Activated CD4-positive, alpha-beta T cell treated with anti-CD3 and anti-CD28 coated beads, Interleukin-2, amount 50 U/mL, for 4 hours (primary cell): ENCODE results near the gene SERTAD1.
"Not testable (repeated sequence)": the region's sequence is repeated elsewhere in the genome, so short reads cannot be mapped to it uniquely, and the experiment has no call there.

Experiments
- DNase-seq, 2 experiments: peaks; one replicate each; pipeline ENCODE4 v3.0.0-alpha.2; 2020

Gene SERTAD1

DNA sequence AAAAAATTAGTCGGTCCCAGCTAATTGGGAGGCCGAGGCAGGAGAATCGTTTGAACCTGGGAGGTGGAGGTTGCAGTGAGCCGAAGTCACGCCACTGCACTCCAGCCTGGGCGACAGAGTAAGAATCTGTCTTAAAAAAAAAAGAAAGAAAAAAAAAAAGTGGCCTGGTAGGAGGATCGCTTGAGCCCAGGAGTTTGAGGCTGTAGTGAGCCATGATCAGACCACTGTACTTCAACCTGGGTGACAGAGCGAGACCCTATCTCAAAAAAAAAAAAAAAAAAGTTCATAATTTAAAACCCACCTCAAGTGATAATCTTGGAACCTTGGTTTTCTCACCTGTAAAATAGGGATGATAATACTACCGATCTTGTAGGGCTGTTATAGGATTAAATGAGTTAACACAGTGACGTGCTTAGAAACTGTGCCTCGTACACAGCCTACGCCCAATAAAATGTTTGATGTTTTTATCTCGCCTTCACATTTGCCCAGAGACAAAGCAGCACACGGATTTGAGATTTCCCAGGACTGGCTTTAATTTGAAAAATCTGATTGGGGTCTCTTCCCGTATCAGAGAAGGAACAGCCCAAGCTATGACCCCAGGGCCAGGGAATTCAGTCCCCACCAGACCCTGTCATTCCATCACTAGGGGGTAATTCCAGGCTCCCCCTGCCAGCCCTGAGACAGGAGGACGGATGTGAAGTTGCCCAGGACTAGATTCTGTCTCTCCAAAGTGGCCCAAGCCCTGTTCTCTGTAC is 3.6 kb downstream of the SERTAD1 start:
- DNase-seq: no peak

DNA sequence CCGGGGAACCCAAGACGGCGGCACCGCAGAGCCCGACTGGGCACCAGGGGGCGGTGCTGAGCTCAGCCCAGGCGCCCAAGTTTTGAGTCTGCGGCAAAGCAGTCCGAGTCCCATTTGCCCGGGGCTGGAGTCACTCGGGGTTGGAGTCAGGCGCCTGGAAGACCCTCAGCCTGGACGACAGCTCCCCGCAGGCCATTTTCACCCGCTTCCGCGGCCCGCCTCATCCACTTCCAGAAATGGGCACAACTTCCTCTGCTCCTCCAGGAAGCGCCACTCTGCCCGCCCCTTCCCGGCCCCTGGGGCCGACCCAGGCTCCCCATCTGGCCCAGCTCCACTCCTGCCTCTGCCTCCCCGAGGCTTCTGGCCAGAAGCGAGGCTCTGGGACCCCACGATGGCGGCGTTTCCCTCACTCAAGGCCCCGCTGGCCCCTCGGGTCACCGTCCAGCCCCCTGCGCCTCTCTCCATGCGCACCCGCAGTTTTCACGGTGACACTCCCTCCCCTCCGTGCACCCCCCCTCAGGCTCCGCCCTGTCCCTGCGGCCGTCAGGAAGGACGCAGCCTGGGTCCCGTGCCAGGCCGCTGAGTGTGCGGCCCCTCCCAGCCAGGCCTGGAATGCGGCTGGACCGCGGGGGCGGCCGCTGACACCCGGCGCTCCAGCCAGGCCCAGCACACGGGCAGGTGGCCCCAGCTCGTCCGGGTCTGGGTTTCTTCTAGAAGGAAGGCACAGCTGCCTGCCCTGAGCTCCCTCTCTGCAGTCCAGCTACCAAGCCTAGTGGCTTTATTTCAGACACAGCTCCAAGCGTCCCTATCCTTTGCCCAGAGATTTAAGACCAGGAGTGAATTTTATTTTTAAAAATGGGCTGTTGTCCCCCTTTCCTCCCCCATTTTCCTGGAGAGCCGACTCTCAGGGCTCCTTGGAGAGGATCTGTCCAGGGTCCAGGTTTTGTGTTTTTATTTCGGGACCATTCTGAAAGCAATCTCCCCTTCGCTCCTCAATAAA is 4.7 kb downstream of the SERTAD1 start:
- DNase-seq: peak; percentile 57 to 59

DNA sequence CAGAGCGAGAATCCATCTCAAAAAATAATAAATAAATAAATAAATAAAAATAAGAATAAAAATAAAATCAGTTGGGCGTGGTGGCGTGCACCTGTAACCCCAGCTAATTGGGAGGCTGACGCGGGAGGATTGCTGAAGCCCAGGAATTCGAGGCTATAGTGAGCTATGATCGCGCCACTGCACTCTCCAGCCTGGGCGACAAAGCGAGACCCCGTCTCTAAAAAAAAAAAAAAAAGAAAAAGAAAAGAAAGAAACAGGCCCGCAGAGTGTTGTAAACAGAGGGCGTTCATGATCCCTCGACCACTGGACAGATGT is 5.4 kb downstream of the SERTAD1 start:
- DNase-seq: no peak

DNA sequence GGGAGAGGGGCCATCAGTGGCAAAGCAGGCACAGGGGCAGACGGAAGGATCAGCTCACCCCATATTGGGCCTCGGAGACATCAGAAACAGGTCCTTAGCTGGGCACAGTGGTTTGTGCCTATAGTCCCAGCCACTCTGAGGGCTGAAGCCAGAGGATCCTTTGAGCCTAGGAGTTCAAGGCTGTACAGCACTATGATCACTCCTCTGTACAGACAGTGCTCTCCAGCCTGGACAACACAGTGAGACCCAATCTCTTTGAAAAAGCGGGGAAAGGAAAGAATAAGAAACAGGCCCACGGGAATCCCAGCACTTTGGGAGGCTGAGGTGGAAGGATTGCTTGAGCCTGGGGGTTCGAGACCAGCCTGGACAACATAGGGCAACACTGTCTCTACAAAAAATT is 6.0 kb downstream of the SERTAD1 start:
- no peak for DNase-seq

DNA sequence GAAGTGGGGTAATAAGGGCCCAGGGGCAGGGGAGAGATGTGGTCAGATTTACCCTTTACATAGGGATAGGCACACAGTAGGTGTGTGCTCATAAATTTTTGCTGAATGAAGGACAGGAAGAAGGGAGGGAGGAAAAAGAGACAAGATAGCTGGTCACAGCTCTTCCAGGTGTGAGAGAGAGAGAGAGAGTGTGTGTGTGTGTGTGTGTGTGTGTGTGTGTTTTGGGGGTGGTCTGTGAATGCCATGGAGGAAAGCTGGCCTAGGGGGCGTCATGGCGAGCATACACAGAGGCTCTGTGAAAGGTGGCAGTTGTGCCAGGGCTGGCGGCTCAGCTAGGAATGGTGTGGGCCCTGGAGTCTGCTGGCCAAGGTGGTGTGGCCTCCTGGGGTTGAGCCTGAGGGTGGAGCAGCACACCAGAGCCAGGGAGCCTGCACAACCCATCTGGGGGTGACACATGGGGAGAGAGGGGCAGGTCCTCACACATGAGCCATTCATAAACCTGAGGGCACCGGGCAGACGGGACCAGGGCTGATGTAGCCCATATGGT is 6.7 kb downstream of the SERTAD1 start:
- no peak for DNase-seq

DNA sequence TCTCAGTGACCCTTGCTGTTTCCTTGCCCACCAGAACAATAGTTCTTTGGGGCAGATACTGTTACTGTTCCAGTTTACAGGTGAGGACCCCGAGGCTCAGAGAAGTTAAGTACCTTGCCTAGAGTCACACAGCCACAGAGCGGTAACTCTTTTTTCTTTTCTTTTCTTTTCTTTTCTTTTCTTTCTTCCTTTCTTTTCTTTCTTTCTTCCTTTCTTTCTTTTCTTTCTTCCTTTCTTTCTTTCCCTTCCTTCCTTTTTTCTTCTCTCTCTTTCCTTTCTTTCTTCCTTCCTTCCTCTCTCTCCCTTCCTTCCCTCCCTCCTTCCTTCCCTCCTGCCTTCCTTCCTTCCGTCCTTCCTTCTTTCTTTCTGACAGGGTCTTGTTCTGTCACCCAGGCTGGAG is 7.8 kb downstream of the SERTAD1 start:
- no peak for DNase-seq

DNA sequence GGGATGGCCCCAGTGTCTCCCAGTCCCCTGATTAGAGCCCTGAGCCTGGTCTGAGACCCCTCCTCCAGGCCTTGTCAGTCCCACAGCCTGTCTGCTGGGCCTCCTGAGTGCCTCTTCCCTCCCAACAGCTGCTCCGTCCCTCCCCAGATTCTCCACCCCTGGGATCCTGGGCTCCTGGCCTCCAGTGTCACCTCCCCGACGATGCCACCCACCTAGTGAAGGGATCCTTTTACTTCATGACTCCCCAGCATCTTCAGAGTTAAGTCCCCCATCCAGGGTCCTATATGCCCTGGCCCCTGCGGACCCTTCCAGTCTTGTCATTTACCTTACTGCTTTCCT is 8.2 kb downstream of the SERTAD1 start:
- DNase-seq: no peak

DNA sequence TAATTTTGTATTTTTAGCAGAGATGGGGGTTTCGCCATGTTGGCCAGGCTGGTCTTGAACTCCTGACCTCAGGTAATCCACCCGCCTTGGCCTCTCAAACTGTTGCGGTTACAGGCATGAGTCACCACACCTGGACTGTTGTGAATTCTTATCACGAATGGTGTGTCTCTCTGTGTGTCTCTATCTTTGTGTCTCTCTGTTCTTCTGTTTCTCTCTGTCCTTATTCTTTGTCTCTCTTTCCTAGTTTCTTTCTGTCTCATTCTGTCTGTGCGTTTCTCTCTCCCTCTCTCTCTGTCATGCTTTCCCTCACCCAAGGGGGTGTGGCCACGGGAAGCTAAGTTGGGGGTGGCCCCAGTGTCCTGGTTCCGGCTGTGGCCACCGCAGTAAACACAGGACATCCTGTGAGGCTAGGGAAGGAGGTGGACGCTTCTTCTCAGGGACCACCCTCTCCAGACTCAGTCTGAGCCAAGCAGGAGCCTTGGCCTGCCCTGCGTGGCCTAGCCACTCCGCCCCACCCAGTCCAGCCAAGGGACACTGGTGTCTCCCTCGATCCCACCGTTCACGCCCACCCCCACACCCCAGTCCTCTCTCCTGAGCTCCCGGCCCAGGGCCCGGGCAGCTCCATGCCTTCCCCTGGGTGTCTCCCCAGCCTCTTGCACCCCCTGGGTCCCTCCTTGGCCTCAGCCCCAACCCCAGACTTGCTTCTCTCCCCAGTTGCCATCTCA is 8.7 kb downstream of the SERTAD1 start:
- no peak for DNase-seq

DNA sequence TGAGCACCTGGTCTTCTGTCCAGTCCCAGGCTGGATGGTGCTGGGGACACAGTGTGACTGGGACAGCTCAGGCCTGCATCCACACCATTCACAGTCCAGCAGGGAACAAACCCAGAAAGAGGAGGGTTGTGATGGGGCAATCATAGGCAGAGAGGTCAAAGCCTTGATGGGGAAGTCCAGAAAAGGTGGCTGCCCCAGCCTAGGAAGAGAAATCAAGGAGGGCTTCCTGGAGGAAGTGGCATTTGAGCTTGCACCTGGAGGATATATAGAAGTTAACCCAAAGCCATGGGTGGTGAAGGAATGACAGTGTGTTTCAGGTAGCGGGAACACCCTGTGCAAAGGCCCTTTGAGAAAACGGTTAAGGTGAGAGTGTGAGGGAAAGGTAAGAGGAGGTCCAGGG is 10.0 kb downstream of the SERTAD1 start:
- DNase-seq: no peak

DNA sequence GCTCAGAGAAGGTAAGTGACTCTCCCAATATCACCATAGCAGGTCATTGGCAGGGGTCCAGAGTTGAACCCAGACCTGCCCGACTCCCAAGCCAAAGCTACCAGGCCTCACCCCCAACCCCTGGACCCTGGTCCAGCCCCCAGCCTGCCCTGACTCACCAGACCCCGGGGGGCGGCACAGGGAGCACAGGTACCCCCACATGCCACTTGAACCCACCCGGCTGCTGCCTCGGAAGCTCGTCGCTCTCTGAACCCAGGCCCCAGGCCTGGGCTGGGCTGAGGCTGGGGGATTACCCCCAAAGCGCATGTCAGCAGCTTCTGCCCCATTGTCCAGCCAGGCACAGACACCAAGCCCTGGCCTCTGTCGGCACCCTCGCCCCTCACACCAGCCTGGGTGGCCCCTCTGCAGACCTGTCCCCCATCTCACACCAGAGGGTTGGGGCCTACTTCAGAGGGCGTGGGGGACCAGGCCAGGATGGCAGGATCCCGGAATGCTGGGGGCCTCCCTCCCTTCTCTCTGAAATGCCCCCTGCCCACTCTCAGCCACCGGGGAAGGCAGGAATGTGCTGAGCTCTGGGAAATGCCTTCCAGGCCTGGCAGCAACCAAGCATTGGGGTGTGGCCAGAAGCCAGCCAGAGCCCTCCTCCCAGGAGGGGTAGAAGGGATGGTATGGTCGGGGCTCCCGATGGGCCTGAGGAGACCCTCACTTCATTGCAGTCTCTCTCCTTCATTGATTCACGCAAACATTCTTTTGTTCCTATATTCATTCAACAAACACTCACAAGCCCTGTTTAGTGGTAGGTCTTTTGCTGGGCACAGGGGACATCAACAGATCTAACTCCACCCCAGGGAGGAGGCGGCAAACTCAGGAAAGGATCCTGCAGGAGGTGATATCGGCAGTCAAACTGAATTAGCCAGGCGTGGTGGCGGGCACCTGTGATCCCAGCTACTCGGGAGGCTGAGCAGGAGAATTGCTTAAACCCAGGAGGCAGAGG is 11.0 kb downstream of the SERTAD1 start:
- DNase-seq: no peak

DNA sequence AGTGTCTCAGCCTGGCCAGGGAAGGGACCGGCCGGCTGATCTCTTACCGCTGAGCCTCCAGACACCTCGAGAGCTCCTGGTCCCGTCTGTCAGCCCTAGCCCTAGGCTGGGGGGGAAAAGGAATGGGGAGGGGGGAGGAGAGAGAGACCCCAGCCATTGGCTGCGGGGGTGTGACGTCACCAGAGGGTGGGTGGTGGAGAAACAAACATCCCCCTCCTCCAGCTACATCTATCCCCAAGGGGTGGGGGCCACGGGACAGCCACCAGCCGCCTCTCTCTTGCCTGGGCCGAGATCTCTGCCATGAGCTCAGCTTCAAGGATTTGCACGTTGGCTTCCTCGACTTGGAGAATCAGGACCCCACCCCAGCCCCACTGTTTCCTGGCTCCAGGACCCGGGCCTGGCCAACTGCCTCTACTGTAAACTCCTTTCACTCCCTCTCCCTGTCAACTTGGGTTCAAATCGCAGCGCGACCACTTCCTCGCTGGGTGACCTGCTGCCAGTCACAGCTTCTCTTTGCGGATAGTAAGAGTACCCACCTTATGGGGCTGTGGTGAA is 12.4 kb downstream of the SERTAD1 start, which contains the start of gene PRX:
TSS of gene PRX (minus strand) at position 88 of the 555 bp plus-strand sequence. CDS start 5,446 bp downstream, outside the sequence.
- no peak for DNase-seq

DNA sequence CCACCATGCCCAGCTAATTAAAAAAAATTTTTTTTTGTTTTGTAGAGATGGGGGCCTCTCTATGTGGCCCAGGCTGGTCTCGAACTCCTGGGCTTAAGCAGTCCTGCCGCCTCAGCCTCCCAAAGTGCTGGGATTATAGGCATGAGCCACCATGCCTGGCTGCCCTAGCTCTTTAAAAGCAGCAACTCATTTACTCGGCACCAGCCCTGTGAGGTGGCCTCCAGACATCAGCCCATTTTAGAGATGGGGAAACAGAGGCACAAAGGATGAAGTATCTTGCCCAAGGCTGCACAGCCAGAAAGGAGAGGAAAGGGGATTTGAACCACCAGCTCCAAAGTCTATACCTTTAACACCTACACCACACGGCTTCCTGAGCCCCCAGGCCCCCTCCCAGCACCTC is 12.9 kb downstream of the SERTAD1 start:
- no peak for DNase-seq

DNA sequence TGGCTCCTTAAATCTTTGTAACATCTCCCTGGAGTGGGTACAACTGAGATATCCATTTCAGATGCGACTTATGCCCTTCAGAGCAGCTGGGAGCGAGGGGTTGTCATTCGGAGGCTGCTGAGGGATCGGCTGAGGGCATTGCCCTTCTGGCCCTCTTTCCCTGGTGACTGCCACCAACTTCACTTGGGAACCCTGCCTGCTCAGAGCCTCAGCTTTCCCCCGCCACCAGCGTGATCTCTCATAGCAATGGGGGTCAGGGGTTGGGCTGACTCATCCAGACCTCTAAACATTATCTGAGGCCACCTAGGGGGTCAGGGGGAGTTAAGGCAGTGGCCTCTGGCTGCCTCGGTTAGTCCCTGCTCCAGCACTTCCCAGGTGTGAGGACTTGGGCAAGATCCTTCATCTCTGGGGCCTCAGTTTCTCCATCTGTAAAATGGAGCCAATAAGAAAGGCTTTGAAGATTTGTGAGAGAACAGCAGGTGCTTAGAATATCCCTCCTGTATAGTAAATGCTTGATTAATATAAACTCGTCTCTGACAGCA is 13.8 kb downstream of the SERTAD1 start:
- DNase-seq: no peak

DNA sequence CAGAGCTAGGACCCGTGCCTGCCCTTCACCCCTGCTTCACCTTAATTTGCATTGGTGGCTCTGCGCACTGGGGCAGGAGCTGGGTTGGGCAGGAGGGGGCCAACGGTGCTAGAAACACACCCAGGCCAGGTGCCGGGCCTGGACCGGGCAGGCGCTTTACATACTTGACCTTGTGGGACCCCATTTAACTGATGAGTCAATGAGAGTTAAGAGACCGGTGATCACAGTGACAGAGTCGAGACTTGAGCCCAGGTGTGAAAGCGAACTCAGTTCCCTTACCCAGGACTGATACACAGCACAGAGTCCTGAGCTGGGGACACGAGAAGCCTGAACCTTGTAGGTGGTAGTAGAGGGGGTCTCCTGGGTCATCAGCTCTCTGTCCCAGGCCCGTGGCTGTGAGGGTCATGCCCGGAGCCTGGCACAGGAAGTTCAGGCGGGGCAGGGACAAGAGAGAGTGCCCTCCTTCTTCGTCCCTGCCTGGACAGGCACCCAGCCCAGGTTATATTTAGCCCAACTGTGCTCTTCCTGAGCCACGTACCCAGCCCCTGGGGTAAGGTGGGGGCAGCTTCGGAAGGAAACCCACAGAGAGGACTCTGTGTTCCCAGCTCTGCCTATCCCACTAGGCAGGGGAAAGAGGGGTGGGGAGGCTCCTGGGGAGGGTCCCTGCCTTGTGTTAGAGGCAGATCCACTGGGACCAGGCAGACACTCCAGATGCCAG is 14.5 kb downstream of the SERTAD1 start:
- DNase-seq: no peak

DNA sequence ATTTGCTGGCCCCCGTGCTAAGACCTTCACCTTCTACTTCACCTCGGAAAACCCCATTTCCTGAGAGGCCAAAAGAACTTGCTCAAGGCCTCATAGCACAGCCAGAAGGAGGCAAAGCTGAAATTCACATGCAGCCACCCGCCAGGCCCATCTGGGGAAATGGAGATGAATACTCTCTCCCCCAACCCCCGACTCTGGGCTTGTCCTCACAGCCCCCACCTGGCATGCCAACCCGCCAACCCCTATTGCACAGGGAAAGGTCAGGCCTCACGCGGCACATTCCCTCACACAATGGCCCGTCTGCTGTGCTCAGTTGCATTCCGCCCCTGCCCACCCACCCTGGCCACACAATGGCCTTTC is 15.8 kb downstream of the SERTAD1 start:
- no peak for DNase-seq

DNA sequence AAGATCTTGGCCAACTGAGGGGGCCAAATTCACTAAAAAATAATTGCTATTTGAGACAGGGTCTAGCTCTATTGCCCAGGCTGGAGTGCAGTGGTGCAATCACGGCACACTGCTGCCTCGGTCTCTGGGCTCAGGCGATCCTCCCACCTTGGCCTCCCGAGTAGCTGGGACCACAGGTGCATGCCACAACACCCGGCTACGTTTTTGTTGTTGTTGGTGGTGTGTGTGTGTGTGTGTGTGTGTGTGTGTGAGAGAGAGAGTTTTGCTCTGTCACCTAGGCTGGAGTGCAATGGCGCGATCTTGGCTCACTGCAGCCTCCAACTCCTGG is 17.2 kb downstream of the SERTAD1 start:
- DNase-seq: not testable (repeated sequence)

DNA sequence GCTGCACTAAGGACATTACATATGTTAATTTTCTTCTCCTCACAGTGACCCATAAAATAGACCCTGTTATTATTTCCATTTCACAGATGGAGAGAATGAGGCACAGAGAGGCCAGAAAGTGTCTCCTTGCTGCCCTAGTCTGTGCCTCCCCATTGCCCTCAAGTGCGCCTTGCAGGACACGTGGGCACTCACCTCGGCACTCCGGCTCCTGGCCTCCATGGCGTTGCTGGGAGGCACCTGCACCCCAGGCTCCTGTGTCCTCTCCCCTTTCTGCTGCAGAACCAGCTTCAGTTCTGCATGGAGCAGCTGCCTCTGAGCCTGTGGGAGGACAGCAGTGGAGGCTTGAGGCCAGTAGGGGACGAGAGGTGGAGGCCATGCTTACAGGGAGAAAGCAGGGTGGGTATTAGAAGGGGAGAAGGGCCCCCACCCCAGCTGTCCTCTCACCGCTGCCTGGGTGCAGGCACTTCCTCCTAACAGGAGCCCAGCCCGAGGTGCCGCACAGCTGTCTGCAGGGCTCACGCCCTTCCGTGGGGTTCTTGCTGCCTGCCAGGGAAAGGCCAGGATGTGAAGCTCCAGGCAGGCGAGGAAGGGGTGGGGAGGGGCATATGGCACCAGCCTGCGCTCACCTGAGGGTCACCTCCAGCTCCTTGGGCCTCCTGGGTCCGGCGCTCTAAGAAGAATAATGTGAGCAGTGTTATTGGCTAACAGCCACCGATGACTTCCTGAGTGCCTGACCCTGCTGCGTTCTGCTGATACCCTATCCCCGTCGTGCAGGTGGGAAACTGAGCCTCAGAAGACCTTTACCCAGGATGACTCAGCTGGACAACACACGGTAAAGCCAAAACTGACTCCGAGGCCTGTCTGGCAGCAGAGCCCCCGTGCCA is 17.8 kb downstream of the SERTAD1 start:
- DNase-seq: no peak

DNA sequence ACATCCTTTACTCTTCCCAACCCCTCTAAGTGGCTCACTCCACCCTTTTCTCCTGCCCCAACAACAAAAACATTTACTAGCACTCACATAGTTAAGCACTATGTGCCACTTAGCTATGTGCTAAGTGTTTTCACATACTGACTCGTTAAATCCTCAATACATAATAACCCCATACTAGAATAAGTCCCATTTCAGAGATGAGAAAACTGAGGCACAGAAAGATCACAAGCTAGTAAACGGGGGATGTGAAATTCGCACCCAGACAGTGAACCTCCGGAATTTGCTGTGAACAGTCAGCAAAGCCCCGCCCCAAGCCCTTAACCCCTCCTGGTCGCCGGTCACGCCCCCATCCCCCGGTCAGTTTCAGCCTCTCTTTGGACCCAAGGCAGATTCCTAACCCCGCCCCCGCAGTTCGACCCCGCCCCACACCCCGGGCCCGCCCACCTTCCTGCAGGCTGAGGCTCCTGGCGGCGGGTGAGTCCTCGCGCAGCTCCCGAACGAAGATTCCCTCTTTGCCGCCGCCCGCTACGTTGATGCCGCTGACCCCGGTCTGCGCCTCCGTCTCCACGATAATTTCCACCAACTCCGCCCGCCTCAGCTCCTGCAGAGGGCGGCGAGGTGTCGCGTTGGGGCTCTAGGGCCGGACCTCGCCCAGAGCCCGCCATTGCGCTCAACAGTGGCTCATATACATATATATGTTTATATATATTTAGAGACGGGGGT is 22.4 kb downstream of the SERTAD1 start:
- peak; percentile 63 to 72 for DNase-seq

DNA sequence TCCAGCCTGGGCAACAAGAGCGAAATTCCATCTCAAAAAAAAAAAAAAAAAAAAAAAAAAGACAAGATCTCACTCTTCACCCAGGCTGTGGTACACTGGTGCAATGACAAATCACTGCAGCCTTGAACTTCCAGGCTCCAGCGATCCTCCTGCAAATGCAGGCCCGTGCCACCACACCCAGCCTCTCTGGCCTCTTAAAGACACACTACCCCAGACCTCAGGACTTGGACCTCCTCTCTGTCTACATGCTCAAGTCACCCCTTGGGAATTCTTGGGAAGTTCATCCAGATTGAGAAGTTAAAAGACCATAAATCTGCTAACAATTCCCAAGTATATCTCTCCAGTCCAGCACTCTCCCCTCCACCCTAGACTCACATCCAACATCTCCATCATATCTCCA is 25.2 kb downstream of the SERTAD1 start:
- no peak for DNase-seq
